NK-92 treated with Interleukin-12 subunit alpha and Interleukin-12 subunit beta, amount 100 ng/mL, for 24 hours (cell line): ENCODE measurements around the gene PRKN.

ENCODE experiments used
- DNase-seq: peaks from one replicate; lab custom pipeline; 2025; lab: John Stamatoyannopoulos, UW

PRKN gene

GRCh38 chr6:162379757-162380409 lies 347.7 kb downstream of the PRKN start:
- DNase-seq, result no peak

GRCh38 chr6:162377735-162378134 lies 349.8 kb downstream of the PRKN start:
- DNase-seq, result no peak

GRCh38 chr6:162373868-162374267 lies 353.7 kb downstream of the PRKN start:
- no peak for DNase-seq

GRCh38 chr6:162373192-162373591 lies 354.4 kb downstream of the PRKN start:
- no peak for DNase-seq

GRCh38 chr6:162372106-162372505 lies 355.5 kb downstream of the PRKN start:
- no peak for DNase-seq

GRCh38 chr6:162371121-162371520 lies 356.4 kb downstream of the PRKN start:
- DNase-seq, result no peak

GRCh38 chr6:162369091-162369490 lies 358.5 kb downstream of the PRKN start:
- DNase-seq, result no peak

- no peak for DNase-seq
Measured at GRCh38 chr6:162364488-162364887, 363.1 kb downstream of the PRKN start.

GRCh38 chr6:162363757-162364156 lies 363.8 kb downstream of the PRKN start:
- DNase-seq, result no peak

- DNase-seq, result no peak
Measured at GRCh38 chr6:162360901-162361567, 366.5 kb downstream of the PRKN start.

GRCh38 chr6:162358625-162359024 lies 368.9 kb downstream of the PRKN start:
- no peak for DNase-seq

- no peak for DNase-seq
Measured at GRCh38 chr6:162345051-162345511, 382.5 kb downstream of the PRKN start.

- DNase-seq, result no peak
Measured at GRCh38 chr6:162344646-162345010, 382.9 kb downstream of the PRKN start.

GRCh38 chr6:162343936-162344645 lies 383.5 kb downstream of the PRKN start:
- DNase-seq, result no peak

- no peak for DNase-seq
Measured at GRCh38 chr6:162343198-162343935, 384.2 kb downstream of the PRKN start.

- no peak for DNase-seq
Measured at GRCh38 chr6:162337412-162337811, 390.2 kb downstream of the PRKN start.

GRCh38 chr6:162336359-162336758 lies 391.2 kb downstream of the PRKN start:
- no peak for DNase-seq

- DNase-seq, result no peak
Measured at GRCh38 chr6:162332365-162332764, 395.2 kb downstream of the PRKN start.

GRCh38 chr6:162331911-162332310 lies 395.7 kb downstream of the PRKN start:
- no peak for DNase-seq

GRCh38 chr6:162325826-162326225 lies 401.7 kb downstream of the PRKN start:
- DNase-seq, result no peak

- no peak for DNase-seq
Measured at GRCh38 chr6:162325051-162325450, 402.5 kb downstream of the PRKN start.

GRCh38 chr6:162315291-162315690 lies 412.3 kb downstream of the PRKN start:
- DNase-seq, result no peak
